HG03439 (cell line): ENCODE data around the gene LGI1.
"Not testable (repeated sequence)": the region's sequence is repeated elsewhere in the genome, so short reads cannot be mapped to it uniquely, and the experiment has no call there.

Experiments
- ATAC-seq: cut with Tn5 transposase; IDR thresholded peaks from one replicate; pipeline ENCODE4 v1.9.1; 2021; ENCODE audit warnings: mild to moderate bottlenecking, moderate library complexity; ENCODE audit not compliant: unreplicated experiment

LGI1 gene

GRCh38 chr10:93804200-93804599 lies 46.5 kb downstream of the LGI1 start:
- ATAC-seq = no peak

GRCh38 chr10:93806903-93807302 lies 49.2 kb downstream of the LGI1 start:
- ATAC-seq = no peak

GRCh38 chr10:93807371-93807770 lies 49.6 kb downstream of the LGI1 start:
- no peak for ATAC-seq

GRCh38 chr10:93812659-93813338 lies 55.1 kb downstream of the LGI1 start:
- no peak for ATAC-seq

GRCh38 chr10:93813507-93814465 lies 56.0 kb downstream of the LGI1 start:
- no peak for ATAC-seq

- no peak for ATAC-seq
Measured at GRCh38 chr10:93815304-93816096, 57.8 kb downstream of the LGI1 start.

- no peak for ATAC-seq
Measured at GRCh38 chr10:93816123-93816747, 58.5 kb downstream of the LGI1 start.

GRCh38 chr10:93818086-93818485 lies 60.4 kb downstream of the LGI1 start:
- ATAC-seq = no peak

- no peak for ATAC-seq
Measured at GRCh38 chr10:93819520-93819919, 61.8 kb downstream of the LGI1 start.

- no peak for ATAC-seq
Measured at GRCh38 chr10:93820434-93820833, 62.7 kb downstream of the LGI1 start.

GRCh38 chr10:93821051-93821772 lies 63.5 kb downstream of the LGI1 start:
- ATAC-seq = no peak

- no peak for ATAC-seq
Measured at GRCh38 chr10:93826355-93826754, 68.6 kb downstream of the LGI1 start.

GRCh38 chr10:93827056-93827804 lies 69.5 kb downstream of the LGI1 start:
- no peak for ATAC-seq

- not testable (repeated sequence) for ATAC-seq
Measured at GRCh38 chr10:93831065-93831464, 73.3 kb downstream of the LGI1 start.

GRCh38 chr10:93835770-93836169 lies 78.0 kb downstream of the LGI1 start:
- no peak for ATAC-seq

GRCh38 chr10:93837822-93838221 lies 80.1 kb downstream of the LGI1 start:
- ATAC-seq = no peak

GRCh38 chr10:93838278-93838677 lies 80.5 kb downstream of the LGI1 start:
- no peak for ATAC-seq

GRCh38 chr10:93841961-93842360 lies 84.2 kb downstream of the LGI1 start:
- ATAC-seq = no peak

- no peak for ATAC-seq
Measured at GRCh38 chr10:93844979-93845626, 87.4 kb downstream of the LGI1 start.
